ENCODE results near the gene FADS6.
A peak's percentile ranks its signal among the peaks of the same experiment; 100 is the strongest.

The FADS6 gene, protein sequence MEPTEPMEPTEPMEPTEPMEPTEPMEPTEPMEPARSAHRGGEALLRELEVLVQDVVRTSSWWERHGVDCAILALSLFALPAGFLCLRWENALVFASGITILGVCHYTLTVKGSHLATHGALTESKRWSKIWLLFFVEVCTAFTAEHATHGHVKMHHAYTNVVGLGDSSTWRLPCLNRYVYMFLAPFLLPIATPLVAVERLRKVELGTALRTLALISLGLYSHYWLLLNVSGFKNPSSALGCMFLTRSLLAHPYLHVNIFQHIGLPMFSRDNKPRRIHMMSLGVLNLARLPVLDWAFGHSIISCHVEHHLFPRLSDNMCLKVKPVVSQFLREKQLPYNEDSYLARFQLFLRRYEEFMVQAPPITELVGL

DNA sequence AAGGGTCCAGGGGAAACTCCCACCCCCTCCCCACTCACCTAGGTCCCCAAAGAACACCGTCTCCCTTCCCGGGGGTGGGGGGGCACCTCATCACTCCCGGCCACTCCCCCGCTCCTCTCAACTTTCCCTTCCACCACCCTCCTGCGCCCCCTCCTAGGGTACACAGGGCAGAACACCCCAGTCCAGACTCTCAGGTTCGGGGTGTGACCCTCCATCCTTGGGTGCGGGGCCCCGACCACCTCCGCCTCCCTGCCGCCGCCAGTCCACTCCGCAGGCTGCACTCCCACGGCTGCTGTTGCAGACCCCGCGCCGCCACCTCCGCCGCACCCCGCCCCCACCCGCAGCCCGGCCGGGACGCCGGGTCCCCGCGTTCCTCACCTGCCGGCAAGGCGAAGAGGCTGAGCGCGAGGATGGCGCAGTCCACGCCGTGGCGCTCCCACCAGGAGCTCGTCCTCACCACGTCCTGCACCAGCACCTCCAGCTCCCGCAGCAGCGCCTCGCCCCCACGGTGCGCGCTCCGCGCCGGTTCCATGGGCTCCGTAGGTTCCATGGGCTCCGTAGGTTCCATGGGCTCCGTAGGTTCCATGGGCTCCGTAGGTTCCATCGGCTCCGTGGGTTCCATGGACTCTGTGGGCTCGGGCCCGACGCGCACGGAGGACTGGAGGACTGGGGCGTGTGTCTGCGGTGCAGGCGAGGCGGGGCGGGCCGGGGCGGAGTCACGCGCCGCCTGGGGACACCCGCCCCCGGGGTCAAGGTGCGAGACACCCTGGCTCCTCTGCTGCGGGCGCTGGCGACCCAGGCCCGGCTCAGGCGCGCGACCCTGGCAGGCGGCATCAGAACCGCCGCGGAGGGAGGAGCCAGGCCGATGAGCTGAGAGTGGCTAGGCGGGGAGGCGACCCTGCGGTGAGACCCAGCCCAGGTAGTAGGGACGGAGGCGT is at the start of gene FADS6:
Gene FADS6, minus strand, starts transcription at position 660 of the 938 bp plus-strand sequence. Its CDS starts 38 bp downstream, at position 622.
- DNase-seq = no peak
- in situ Hi-C loops (cut with HindIII; ENCODE audit: low pct_ligation_motif_present, low pct_unique_long_range_greater_than_20kb, low sequenced_read_pairs) = no loop called here

DNA sequence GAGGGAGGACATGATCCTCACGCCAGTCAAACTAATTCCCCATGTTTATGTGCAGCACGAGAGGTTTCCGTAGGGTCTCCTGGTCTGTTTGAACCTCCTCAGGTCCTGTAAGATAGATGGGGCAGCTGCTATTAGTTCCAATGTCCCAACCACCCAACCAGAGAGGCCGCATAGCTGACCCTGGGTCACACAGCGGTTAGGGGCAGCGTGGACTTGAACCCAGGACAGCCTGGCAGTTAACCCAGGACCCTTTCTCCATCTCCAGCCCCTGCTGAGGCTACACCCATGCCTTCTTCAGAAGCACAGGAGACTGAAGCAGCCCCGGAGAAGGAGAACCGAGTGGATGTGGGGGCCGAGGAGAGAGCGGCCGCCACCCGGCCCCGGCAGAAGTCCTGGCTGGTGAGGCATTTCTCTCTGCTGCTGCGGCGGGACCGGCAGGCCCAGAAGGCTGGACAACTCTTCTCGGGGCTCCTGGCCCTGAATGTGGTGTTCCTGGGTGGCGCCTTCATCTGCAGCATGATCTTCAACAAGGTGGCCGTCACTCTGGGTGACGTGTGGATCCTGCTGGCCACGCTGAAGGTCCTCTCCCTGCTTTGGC is 47.8 kb upstream of the FADS6 start:
- in situ Hi-C loops (cut with HindIII; ENCODE audit: low pct_ligation_motif_present, low pct_unique_long_range_greater_than_20kb, low sequenced_read_pairs) = no loop called here
- DNase-seq = no peak

DNA sequence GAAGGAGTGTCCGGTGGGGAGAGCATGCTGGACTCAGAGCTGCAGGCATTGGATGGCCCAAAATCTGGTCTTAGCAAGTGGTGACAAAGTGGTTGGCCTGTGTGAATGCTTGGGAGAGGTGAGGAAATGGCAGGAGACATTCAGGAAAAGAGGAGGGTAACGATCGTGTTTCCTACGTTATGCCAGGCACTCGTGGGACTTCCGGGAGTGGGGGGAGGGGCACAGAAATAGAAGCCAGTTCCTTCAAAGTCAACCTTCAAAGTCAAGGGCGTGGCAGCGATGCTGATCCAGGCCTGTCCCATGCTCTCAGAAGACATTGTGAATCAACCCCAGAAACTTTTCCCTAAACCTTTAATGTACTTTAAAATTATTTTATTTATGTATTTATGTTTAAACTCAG is 46.1 kb upstream of the FADS6 start:
- no peak for DNase-seq
- in situ Hi-C loops (cut with HindIII; ENCODE audit: low pct_ligation_motif_present, low pct_unique_long_range_greater_than_20kb, low sequenced_read_pairs) = no loop called here

DNA sequence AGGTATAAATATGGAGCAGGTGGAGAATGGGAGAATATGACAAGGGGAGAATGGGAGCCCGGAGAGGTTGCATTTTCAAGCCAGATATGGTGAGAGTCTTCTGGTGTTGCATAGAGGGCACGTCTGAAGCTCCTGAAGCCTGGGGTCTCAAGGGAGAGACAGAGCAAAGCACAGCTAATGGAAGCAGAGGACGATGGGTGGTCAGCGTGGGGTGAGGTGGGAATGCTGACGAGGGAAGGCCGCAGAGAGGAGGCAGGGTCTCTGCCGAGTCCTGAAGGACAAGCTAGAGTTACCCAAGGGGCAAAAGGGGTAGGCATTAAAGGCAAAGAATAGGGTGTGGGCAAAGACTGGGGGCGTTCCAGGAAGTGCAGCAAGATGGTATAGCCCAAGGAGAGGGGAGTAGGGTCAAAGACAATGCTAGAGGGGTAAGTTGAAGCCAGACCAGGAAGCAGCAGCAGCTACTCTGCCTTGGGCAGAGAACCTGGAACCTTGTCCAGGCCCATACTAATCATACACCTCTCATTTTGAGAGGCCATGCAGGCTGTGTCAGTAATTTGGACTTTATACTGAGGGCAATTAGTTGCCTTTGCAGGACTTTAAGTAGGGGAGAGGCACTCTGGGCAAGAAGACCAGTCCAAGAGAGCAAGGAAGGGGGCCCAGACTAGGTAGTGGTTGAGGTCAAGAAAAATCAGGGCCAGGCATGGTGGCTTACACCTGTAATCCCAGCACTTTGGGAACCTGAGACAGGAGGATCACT is 44.9 kb upstream of the FADS6 start:
- in situ Hi-C loops (cut with HindIII; ENCODE audit: low pct_ligation_motif_present, low pct_unique_long_range_greater_than_20kb, low sequenced_read_pairs) = no loop called here
- no peak for DNase-seq

DNA sequence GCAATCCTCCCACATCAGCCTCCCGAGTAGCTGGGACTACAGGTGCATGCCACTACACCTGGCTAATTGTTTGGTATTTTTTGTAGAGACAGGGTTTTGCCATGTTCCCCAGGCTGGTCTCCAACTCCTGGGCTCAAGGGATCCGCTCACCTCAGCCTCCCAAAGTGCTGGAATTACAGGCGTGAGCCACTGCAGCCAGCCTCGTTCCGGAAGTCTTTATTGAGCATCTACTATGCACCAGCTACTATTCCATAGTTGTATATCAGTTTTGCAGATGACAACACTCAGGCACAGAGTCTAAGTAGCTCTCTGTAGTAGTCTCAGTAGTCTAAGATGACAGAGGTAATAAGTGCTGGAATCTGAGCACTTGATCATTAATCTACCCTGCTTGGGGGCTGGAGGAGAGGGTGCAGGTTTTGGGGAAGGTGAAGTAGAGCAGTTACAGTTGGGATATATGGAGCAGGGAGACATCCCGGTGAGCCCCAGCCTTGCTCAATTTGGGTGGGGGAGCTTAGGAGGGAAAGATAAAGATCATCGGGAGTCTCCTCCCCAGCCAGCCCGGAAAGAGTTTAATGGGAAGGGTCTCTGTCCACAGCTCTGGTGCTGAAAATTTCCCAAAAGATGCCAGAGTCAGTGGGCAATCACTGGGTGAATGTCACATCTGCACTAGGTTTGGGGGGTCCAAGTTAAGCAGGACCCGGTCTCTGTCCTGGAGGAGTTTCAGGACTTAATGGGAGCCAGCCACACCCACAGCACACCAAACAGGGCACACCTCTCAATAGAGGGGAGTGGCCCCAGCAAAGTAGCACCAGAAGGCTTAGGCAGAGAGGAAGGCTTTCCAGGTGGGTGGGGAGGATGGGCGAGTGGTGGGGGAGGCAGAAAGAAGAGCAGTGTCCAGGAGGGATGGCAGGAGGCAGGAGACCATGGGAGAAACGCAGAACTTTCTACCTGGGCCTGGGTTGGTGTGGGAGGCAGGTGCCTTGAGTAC is 43.9 kb upstream of the FADS6 start:
- in situ Hi-C loops (cut with HindIII; ENCODE audit: low pct_ligation_motif_present, low pct_unique_long_range_greater_than_20kb, low sequenced_read_pairs) = no loop called here
- DNase-seq = no peak

DNA sequence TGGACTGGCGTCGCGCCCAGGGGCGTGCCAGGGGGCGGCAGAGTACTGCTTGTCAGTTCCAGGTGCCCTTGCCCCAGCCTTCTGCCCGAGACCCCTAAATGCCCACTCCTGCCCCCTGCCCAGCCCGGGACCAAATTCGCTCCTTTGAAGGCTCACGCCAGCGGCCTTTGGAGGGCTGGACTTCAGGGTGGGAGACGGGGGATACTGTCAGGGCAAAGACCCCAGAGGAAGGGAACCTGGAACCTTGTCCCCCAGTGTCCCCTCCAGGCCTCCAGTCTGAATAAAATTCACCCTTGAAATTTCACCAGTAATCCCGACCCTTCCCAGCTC is 43.0 kb upstream of the FADS6 start:
- in situ Hi-C loops (cut with HindIII; ENCODE audit: low pct_ligation_motif_present, low pct_unique_long_range_greater_than_20kb, low sequenced_read_pairs) = no loop called here
- DNase-seq = no peak

DNA sequence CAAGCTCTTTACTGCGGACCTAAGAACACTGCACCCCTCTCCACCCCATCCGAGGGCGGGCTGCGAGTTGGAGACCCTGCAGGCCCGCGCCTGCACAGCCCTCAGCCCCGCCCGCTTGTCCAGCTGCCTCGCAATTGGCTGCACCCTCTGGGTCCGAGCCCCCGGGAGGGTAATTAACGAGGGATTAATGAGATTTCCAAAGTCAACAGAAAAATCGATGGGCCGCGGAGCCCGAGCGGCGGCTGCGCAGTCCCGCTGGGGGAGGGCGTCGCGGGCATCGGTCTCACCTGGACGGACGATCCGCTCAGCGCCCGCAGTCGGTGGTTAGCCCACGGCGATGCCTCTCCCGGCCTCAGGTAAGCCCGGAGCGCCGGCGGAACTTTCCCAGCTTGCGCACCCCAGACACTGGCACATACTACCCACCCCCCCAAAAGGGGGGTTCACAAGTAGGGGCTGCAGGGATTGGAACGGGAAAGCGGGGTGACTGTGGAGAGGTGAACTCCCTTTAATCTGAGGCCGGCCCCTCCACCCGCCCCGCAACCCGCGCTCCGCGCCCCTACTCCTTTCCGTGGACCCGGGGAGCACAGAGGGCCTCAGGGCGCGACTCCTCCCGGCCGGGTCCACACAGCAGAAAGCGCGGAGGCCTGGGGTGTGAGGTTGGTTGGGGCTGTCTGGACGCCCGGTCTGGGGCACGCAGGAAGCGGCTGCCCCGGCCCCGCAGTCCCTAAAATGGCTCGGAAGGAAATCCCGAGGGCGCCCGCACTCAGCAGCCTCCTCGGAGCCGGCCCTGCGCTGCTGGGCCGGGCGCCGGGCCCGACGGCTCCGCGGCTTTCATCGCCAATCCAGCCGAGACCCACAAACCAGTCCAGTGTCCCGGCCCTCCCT is 42.4 kb upstream of the FADS6 start, which contains the start of gene OTOP3:
Gene OTOP3, plus strand, starts transcription at position 314 of the 885 bp plus-strand sequence. Its CDS starts 24 bp downstream, at position 338.
- no peak for DNase-seq
- in situ Hi-C loops (cut with HindIII; ENCODE audit: low pct_ligation_motif_present, low pct_unique_long_range_greater_than_20kb, low sequenced_read_pairs) = no loop called here

DNA sequence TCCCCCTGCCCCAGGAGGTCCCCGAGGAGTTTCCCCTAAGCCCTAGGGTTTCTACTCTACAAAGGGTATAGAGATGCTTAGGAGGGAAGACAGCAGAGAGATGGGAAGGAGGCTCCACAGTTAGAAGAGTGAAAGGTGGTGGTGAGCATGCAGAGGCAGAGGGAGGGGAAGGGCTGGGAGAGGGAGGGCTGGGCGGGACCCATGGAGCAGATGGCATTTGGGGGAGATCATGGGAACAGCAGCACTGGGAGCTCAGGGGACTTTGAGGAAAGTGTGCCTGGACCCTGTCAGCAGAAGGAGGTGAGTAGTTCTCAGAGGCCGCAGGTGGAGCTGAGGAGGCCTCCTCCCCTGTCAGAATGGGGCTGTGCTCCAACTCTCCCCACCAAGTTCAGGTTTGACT is 41.6 kb upstream of the FADS6 start:
- DNase-seq = no peak
- in situ Hi-C loops (cut with HindIII; ENCODE audit: low pct_ligation_motif_present, low pct_unique_long_range_greater_than_20kb, low sequenced_read_pairs) = no loop called here

DNA sequence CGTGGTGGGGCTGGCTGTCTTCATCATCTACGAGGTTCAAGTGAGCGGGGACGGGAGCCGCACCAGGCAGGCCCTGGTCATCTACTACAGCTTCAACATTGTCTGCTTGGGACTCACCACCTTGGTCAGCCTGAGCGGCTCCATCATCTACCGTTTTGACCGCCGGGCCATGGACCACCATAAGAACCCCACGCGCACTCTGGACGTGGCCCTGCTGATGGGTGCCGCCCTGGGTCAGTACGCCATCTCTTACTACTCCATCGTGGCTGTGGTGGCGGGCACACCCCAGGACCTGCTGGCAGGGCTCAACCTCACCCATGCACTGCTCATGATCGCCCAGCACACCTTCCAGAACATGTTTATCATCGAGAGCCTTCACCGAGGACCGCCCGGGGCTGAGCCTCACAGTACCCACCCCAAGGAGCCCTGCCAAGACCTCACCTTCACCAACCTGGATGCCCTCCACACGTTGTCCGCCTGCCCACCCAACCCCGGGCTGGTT is 37.2 kb upstream of the FADS6 start:
- DNase-seq = no peak
- in situ Hi-C loops (cut with HindIII; ENCODE audit: low pct_ligation_motif_present, low pct_unique_long_range_greater_than_20kb, low sequenced_read_pairs) = no loop called here

DNA sequence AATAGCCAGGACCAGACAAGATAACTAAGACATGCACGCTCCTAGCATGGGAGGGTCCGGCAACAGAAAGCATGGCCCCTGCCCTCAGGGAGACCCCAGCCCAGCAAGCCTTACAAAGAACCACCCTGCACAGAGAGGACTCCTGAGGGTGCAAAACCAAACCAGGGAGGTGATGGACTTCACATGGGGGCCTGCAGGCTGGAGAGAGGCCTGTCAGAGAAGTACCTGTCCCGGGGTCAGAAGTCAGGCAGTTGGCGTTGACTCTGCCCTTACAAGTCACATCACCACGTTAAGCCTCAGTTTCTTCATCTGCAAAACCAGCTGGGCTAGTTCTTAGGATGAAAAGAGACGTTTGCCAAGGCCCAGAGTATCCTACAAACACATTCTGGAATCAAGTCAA is 35.4 kb upstream of the FADS6 start:
- in situ Hi-C loops (cut with HindIII; ENCODE audit: low pct_ligation_motif_present, low pct_unique_long_range_greater_than_20kb, low sequenced_read_pairs) = no loop called here
- DNase-seq = no peak

DNA sequence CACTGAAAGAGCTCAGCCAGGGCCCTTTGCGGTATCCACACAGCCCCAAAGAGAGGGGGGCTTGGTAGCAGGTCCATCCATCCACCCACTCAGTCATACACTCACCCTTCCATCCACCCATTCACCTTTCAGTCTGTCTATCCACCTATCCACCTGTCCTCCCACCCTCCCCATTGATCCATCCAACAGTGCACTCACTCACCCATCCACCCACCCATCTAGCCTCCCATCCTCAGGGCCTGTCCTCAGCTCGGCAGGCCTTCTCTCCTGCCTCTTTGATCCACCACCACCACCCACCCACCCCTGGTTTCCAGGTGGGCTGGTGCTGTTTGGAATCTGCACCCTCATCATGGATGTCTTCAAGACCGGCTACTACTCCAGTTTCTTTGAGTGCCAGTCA is 31.8 kb upstream of the FADS6 start:
- DNase-seq = no peak
- in situ Hi-C loops (cut with HindIII; ENCODE audit: low pct_ligation_motif_present, low pct_unique_long_range_greater_than_20kb, low sequenced_read_pairs) = no loop called here

DNA sequence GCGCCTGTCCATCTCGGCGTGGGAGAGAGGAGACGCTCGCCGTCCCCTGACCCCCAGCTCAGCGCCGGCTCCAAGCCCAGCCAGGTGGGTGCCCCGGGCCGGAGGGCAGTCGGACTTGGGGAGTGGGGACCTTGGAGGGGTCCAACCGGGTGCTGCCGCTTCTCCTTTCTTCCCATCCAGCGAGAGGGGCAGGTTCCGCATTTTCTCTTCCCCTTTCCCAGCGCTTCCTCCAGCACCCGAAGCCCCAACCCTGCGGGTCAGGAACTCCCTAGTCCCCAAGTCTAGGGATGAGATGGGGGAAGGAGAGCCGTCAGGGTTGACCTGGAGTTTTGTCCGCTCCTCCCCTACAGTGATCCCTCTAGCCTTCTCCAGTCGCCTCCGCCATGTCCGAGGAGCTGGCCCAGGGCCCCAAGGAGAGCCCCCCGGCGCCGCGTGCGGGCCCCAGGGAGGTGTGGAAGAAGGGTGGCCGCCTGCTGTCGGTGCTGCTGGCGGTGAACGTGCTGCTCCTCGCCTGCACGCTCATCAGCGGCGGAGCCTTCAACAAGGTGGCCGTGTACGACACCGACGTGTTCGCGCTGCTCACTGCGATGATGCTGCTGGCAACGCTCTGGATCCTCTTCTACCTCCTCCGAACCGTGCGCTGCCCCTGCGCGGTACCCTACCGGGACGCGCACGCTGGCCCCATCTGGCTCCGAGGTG is 31.0 kb upstream of the FADS6 start, which contains the start of gene OTOP2:
Gene OTOP2, plus strand, starts transcription at position 24 of the 699 bp plus-strand sequence. Its CDS starts 360 bp downstream, at position 384.
- no peak for DNase-seq
- in situ Hi-C loops (cut with HindIII; ENCODE audit: low pct_ligation_motif_present, low pct_unique_long_range_greater_than_20kb, low sequenced_read_pairs) = no loop called here

DNA sequence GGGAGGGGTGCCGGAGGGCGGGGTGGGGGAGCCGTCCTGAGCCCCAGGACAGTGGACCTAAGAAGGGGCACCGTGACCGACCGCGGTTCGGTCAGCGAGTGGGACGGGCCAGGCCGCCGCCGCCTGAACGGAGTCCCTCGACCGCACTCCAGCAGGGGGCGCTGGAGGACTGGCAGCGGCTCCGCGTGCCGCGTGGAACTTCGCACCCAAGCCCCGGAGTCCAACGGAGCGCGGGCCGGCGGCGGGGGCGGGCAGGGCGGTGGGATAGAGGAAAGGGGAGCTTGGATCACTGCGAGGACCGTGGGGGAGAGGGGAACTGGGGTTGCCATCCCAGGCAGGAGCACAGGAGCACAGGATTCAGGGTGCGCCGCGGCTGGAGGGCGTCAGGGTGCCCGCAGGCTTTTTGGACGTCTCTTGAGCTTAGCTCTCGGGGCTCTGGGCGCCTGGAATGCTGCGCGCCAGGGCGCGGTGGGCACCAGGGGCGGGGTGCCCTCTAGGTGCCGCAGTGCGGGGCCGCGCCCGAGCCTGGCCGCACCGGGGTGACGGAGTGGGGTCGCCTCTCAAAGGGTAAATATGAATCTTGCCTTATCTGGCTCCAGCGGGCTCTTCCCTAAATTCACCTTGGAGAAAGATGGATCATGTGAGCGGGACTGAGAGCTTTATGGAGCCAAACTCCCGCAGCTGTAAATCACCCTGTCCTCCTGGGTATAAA is 30.3 kb upstream of the FADS6 start:
- peak; percentile 49 for DNase-seq
- in situ Hi-C loops (cut with HindIII; ENCODE audit: low pct_ligation_motif_present, low pct_unique_long_range_greater_than_20kb, low sequenced_read_pairs) = no loop called here

DNA sequence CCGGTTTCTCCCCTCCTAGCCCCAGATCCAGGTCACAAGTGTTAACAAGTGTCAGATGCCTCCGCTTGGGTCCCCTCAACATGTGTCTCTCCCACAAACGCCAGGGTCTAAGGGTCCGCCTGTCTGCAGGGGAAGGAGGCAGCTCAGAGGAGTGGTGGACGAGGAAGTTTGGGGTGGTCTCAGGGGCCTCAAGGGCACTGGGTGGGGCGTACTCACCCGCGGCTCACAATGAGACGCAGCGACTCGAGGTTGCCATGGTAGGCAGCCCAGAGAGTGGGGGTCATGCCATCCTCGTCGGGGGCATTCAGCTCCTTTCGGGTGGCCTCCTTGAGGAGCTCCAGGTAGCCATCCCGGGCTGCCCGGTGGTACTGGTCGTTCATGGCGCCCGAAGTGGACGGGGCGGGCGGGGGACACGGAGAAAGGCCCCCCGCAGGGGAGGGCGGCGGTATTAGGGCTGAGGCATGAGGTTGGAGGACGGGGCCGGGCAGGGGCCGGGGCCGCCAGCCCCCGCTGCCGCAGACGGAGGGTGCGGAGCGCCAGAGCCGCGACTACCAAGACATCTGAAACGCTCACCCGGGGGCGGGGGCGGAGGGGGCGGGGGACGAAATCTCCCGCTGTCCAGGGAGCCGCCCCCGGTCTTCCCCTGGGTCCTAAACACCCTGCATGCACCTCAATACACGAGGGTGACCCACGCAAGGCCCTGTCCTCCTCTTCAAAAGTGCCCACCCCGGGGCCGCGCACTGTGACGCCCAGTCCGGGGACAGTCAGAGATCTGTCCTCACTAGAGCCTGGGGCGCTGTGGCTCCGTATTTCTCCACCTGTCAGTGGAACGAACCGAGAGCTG is 29.5 kb upstream of the FADS6 start, which contains the start of gene USH1G:
Gene USH1G, minus strand, starts transcription at position 562 of the 844 bp plus-strand sequence. Its CDS starts 182 bp downstream, at position 380.
- DNase-seq = no peak

More for the DNA sequence above, 29.5 kb upstream of the FADS6 start, which contains the start of gene USH1G:
- in situ Hi-C loops (cut with HindIII; ENCODE audit: low pct_ligation_motif_present, low pct_unique_long_range_greater_than_20kb, low sequenced_read_pairs) = no loop called here
